GM18873 (cell line): ENCODE data around the gene CFAP53.
"Not testable (repeated sequence)": the region's sequence is repeated elsewhere in the genome, so short reads cannot be mapped to it uniquely, and the experiment has no call there.

Experiments
- ATAC-seq: cut with Tn5 transposase; IDR thresholded peaks from one replicate; pipeline ENCODE4 v1.9.1; 2021; ENCODE audit warnings: mild to moderate bottlenecking, moderate library complexity, moderate number of reproducible peaks; ENCODE audit not compliant: unreplicated experiment, low FRiP score

The CFAP53 gene

DNA sequence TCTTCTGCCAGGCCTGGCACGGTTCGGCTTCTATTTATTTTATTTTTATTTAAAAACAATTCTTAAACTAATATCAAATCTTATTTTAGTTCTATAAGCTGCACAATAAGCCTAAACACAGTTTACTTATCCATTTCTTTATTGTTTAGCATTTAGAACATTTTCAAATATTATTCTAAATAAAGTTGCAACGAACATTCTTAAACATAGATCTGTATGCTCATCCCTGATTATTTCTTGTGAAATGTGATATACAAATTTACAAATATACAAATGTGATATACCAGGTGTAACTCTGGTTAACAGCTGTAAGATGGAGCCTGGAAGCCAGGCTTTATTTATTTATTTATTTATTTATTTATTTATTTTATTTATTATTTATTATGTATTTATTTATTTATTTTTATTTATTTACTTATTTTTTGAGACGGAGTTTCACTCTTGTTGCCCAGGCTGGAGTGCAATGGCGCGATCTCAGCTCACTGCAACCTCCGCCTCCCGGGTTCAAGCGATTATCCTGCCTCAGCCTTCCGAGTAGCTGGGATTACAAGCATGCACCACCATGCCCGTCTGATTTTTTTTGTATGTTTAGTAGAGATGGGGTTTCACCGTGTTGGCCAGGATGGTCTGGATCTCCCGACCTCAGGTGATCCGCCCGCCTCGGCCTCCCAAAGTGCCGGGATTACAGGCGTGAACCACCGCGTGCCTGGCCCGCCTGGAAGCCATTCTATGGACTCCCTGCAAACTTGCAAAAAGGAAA, 22.2 kb upstream of the CFAP53 start:
- ATAC-seq = not testable (repeated sequence)

DNA sequence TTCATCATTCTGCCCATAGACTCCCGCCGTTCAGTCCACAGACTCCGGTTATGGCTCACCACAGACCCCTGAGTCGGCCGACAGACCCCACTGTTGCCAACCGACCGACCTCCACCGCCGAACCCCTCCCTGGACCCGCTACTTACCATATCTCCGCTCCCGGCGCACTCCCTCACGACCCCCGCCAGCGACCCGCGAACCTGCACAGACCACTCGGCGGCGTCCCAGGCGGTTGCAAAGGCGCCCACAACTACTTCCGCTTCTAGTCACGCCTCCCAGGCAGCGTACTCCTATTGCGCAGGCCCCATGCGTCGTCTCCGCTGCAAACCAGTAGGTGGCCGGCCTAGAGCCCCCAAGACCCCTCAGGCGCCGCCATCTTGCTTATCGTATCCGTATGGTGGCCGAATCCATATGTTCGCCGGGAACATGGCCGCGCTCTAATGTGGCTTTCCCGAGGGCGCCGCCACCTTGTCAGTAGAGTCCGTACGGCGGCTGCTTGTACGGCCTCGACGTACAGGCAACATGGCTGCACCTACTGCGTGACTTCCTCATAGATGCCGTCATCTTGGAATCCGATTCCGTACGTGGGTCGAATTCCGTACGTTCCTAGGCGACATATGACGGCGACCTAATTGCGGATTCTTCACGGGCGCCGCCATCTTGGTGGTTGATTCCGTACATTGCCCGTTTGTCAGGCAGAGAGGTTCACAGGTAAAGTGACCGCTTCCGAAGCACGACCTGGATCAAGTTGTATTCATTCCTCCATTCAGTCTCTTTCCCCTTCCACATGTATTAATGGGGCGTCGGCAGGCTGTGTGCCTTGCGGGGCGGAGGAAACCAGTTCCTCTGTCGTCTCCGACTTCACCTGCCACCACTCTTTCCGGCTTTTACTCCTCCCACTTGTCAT, 21.4 kb upstream of the CFAP53 start, which contains the start of gene CXXC1:
CXXC1 (minus strand) TSS at position 252 of the 907 bp plus-strand sequence; CDS start at position 149, 103 bp downstream.
- ATAC-seq = peak; percentile 89

DNA sequence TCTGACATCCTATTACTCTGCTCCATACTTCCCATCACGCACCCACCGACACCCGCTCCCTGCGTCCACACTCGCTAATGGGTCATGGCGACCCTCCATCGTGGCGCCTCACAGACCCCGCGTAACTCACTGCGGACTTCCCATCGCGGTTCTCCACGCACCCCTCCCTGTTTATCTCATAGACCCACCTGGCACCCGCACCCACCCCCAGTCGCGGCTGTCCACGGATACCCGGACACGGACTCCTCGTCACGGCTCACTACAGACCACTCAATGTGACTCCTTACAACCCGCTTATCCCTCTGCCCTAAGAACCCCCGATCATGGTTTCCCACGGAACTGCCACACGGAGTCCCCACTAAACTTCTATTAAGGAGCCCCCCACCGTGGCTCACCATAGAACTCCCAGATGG, 20.7 kb upstream of the CFAP53 start:
- no peak for ATAC-seq

DNA sequence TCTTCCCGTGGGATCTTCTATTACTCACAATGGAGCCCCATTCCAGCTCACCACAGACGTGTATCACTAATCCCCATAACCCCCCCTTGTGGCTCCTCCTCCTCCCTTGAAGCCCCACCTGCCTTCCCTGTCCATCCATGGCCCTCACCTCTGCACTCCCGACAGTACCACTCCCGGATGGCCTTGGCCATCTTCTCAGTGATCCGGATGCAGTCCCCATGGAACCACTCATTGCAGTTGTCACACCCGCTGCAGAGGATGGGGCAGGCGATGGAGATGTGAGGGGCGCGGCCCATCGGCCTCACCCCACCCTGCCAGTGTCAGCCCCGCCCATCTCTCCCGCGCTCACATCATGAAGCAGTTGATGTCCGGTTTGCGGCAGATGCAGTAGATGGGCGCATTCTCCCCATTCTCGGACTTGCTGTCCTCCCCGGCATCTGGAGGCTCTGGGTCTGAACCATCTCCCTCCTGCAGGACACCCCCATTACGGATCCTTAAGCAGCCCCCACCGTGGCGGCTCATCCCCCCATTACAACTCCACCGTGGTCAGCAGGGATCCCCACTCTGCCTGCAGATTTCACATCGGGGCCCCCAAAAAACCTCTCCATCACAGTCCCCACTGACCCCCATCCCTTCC, 20.2 kb upstream of the CFAP53 start:
- ATAC-seq = no peak

DNA sequence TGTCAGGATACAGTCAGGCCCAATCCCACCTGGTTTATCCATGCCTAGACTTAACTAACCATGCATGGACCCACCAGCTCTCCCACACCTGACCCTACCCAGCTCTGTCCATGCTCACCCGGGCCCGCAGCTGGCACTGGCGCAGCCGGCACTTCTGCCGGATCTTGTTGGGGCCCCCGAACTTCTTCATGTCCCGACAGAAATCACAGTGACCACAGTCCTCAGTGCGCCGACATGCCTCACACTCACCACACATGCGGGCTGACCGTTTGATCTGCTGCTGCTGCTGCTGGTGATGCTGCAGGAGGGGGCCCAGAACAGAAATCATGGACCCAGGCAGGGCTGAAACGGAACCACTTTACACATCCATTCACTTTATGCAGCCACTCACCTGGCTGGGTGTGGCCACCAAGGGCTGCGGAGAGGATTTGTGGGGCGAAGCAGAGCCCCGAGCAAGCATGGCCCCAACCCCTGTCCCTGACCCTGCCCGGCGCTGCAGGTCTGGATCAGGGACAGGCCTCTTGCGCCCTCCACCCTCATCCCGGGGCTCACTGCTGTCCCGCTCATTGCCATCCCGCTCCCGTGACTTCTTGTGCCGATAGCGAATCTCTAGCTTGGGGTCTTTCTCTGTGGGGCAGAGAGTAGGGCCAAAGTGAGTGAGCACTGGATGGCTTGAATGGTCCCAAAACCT, 19.5 kb upstream of the CFAP53 start:
- ATAC-seq = no peak

DNA sequence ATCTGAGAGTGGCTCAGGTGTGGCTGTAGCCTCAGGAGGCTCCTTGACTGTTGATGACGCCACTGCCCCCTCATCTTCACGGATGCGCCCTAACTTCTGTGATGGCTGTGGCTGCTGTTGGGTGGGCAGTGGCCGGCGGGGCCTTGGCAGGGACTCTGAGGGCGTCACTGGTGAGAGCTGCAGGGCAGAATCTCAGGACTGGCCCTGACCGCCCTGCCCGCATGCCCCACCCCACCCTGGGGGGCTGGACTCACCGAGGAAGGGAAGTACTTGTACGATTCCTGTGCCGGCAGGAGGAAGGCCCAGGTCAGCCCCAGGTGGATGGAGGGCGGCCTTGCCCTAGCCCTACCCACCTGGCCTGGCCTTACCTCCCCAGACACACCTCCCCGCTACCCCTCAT, 18.8 kb upstream of the CFAP53 start:
- no peak for ATAC-seq

DNA sequence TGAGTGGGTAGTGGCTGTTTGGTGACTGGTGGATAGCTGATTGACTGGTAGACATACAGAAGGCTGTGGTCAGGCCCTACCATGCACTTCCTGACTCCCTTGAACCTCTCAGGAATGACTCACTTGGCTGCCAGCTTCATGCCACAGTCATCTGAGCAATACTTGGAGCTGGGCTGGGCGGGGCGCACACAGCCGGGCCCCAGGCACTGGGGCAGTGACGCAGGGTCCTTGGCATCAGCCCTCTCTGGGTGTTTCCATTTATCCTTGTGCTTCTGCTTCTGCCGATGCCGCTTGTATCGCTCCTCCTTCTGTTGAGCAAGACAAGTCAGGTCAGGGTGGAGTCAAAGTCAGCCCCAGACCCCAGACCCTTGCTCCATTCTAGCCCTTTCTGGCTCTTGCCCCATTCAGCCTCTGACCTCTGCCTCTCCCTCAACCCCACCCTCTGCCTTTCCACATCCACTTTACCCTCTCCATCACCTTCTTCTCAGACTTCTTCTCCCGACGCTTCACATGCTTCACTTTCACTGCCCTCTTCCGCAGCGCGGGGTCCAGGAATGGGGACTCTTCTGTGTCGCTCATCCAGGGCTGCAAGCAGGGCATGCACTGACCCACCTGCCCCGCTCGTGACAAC, 18.1 kb upstream of the CFAP53 start:
- no peak for ATAC-seq

DNA sequence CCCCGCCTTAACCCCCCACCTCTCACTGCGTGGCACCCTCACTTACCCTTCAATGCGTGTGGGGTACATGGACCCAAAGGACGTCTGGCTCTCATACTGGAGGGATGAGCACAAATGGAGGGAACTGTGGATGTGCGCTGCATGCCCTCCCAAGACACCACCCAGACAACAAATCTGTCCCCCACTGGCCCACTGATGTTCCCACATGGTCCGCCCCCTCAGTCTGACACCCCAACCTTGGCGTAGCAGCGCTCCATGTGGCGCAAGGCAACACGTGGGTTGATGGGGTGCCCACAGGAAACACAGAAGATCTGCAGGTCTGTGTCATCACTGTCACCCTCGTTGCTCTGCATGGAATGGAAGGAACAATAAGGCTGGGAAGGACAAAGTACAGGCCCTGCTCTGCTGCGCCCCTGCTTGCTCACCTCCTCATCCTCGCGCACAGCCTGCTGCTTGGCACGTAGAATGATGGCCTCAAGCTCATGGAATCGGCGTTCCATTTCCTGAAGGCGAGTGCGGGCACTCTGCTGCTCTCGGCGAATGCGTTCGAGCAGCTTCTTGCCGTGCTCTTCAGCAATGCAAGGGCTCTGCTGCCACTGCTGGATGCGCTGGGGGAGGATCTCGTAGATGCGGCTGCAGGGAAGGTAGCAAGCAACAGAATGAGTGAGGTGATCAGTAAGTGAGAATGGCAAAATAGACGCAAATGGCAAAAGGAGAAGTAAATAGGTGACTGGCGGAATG, 17.3 kb upstream of the CFAP53 start:
- no peak for ATAC-seq

DNA sequence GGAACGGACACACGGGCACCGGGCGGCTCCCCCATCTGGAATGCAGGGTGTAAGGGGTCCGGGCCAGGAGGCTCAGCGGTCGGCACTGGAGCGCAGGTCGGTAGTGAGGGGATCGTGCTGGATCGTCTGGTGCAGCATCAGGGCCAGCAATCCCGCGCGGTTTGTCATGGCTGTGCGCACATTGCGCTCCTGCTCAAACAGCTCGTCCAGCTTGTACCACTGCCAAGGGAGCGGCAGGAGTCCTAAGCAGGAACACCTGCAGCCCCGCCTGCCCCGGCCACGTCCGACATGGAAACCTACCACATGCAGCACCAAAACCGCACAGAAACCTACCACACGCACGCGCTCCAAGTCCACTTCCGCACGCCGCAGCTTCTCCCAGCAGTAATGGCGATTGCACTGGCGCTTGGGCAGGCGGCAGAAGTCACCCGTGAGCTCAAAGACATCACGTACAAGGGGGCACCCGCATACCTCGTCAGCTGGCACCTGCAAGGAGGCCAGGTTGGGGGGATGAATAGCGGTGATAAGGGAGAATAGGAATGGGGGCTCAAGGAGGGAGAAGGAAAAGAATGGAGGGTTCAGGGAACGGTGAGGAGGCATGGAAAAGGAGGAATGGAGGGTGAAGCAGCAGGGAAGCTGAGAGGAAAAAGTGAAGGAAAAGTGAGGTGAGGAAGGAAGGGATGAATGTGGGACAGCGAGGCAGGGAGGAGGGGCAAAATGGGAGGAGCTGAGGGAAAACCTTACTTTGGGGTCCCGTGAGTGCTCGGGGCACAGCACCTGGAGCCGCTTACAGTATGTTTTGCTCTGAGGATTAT, 16.4 kb upstream of the CFAP53 start:
- no peak for ATAC-seq

DNA sequence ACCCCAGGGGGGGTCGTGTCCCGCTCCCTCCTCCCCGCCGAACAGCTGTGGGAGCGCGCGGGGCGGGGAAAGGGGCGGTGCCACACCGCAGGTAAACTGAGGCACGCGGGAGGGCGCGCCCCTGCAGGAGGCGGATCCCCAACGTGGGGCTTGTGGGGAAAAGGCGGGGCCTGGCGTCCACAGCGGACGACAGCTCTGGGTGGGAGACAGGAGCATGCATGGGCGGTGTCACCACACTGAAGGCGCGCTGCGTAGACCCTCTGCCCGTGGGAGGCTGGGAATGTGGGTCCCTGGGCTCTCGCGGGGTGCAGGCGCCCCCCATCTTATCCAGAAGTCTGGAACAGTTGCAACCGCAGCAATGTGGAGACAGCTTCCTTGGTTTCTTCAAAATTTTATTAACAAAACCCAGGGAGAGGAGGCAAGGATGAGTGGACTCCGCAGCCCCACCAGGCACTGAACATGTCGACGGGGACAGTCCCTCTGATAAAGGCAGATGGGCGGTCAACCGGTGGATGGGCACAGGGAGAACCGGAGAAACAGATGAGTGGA, 15.8 kb upstream of the CFAP53 start:
- no peak for ATAC-seq

DNA sequence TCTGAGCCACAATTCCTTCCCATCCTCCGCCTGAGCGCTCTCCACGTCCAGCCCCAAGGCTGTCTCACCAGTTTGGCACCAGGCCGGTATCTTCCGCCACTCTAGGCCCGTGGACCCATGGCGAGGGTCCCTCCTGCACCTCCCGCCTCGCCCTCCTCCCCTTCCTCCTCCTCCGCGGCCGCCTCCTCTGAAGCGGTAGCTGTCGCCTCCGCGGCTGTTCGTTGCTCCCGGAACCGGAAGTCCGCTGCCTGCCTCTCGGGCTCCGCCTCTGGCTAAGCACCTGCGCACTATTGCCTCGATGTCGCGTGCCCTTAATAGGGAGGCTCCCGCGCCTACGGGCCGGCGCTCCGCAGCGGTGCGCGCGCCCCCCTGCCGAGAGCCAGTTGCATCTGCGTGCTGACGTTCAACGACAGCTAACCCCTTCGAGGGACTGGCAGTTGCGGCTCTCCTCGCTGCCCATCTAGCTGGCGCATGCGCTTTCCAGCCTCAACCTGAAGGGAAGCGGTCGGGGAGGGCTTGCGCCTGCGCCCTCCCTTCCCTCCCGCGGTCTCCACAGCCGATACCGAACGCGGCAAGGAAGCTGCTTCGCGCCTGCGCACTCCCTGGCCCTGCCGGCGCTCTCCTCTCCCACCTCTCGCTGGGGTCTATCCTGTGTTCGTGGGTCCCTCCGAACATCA, 15.1 kb upstream of the CFAP53 start, which contains the start of gene MBD1:
MBD1 (minus strand) TSS at position 229 of the 677 bp plus-strand sequence. CDS start 1,531 bp downstream, outside the sequence.
- ATAC-seq = peak; percentile 84

DNA sequence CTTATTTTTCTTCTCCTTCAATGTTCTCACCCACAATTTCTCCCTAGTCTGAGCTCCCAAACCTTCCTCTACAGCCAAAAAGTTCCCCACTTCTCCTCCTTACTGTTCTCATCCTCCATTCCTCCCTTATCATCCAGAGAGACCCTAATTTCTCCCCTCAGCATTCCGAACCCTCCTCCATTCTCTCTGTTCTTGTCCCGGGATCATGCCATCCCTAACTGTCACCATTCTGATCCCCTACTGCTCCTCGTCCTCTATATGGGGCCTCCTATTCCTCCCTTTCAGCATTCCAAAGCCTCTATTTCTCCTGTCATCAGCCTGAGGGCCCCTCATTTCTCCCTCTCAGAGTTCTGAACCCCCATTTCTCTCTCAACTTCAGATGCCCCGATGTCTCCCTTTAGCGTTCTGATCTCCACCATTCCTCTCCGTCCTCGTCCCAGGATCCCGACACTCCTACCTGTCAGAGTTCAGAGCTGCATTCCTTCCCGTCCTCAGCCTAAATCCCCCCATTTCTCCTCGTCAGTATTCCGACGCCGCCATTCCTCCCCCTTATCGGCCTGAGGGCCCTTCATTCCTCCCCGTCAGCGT, 14.5 kb upstream of the CFAP53 start:
- no peak for ATAC-seq

DNA sequence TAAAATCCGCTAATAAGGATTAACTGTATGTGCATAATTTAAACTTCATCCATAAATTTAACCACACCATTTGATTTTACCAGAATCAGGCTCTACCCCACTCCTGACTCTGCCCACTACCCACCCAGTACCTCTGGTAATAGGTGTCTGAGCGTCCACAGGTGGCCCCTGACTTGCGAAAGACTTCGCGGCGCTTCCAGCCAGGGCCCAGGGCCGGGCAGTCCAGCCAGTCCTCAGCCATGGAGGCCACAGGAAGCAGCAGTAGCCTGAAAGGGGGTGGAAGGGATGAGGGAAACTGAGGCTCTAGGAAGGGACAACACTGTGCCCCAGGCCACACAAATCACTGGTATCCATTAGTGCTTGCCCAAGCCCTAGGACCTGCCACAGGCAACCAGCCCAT, 13.5 kb upstream of the CFAP53 start:
- no peak for ATAC-seq

DNA sequence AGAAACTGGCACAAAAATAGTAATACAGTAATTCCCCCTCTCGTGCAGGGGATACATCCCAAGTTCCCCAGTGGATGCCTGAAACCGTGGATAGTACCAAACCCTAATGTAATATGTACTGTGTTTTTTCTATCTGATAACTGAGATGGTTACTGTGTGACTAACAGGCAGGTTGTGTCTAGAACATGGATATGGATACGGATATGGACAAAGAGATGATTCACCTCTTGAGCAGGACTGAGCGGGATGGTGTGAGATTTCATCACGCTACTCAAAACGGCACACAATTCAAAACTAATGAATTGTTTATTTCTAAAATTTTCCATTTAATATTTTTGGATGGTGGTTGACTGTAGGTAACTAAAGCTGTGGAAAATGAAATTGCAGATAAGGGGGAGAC, 11.6 kb upstream of the CFAP53 start:
- no peak for ATAC-seq

DNA sequence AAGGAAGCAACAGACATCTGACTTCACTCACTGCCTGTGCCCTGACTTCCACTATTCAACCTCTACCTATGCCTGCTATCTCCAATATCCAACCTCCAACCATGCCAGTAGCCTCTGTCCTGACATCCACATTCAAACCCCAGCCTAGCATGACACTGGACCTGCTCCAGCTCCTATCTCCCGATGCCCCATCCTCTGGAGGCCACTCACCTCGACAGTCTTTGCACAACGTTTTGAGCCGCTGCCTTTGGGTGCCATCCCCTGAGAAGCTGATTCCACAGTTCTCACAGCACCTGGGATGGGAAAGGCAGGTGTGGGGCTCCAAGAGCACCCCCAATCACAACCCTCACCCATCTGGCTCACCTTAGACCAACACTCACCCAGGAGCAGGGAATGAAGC, 10.2 kb upstream of the CFAP53 start:
- no peak for ATAC-seq

DNA sequence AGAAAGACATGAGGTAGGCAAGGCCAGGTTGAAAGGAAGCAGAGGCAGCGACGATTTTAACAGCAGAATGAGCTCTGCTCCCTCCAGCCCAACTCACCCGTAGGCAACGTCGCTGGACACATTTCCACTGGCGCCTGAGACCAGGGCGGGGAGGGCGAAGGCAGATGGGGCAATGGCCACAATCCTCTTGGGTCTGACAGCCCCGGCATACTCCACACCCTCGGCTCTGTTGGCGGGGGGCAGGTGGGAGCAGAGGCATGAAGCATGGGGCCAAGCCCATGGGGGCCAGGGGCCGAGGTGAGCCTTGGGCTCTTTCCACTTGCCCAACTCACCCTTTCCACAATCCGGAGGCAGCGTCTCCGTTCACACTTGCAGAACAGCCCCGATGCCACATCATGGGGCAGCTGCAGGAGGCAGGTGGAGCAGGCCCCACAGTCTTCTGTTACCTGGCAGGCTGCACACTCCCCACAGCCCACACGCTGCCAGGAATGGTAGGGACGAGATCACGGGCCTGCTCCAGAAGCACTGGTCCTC, 9.3 kb upstream of the CFAP53 start:
- no peak for ATAC-seq

DNA sequence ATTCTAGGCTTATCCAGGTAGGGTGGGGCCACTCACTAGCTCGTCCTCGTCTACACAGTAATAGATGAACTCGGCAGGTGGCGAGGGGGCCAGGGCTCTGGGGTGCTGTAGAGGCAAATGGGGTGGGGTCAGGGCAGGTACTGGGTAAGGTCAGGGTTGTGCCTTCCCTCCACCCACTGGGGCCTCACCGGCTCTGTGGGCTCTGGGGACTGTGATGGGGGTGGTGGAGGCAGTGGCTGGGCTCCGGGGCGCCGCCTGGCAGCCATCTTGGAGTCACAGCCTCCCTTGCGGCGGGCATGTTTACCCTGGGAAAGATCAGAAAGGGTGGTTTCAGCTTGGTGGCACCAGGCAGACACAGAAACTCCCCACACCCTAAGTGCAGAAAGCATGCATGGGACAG, 8.6 kb upstream of the CFAP53 start:
- ATAC-seq = no peak
